Measurements from ENCODE around the gene FASTKD3. TPM values are rescaled to one million over a fixed set of nuclear protein-coding genes. Genes with fewer than 3 reads are reported as not detected.

FASTKD3 gene
- total RNA-seq, 1 experiment from 2014 or later: 16.4 TPM

GRCh38 chr5:7888901-7889300, 20.1 kb upstream of the FASTKD3 start:
- H3K4me3 ChIP-seq (ENCODE audit: insufficient read depth, low read depth, low read length): no peak overlapping the region
- peaks cover 31% of the 10 kb centered on the region for H3K36me3 ChIP-seq (replicated peaks; ENCODE audit: control insufficient read depth, insufficient read depth, low read length)
- DNase-seq: no peak
- H3K27me3 ChIP-seq (ENCODE audit: control insufficient read depth, insufficient read depth, low read length): no peaks in the 10 kb centered on the region

DNA sequence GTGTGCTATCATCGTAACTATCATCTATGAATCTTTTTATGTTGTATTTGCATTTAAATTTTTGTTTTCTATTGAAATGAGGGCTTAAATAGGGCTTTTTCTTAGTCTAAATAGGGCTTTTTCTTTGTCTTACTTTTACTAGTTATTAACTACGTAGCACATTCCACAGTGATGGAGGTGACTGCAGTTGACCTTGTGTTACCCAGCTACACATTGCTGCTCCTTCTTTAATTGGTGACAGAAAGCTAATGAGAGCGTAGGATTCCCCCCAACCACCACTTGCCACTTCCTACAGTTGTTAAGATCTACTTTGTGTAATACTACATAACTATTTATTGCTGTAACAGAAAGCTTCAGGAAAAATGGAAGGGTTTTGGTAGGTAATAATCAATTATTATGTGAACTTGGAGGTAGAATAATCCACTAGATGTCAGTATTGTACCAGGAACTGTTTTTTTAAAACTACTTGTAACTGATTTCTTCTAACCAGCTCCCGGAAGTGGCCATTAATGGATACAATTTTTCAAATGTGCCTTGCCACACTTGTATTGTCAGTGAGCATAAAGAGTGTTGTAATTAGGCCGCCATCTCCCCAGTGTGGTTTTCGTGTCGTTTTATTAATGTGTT, 18.1 kb upstream of the FASTKD3 start:
- H3K36me3 ChIP-seq (replicated peaks; ENCODE audit: control insufficient read depth, insufficient read depth, low read length): peaks cover 33% of the 10 kb centered on the region
- peak; percentile 21 for DNase-seq
- no peaks in the 10 kb centered on the region for H3K27me3 ChIP-seq (ENCODE audit: control insufficient read depth, insufficient read depth, low read length)
- no peak overlapping the region for H3K4me3 ChIP-seq (ENCODE audit: insufficient read depth, low read depth, low read length)

GRCh38 chr5:7884491-7885267, 15.8 kb upstream of the FASTKD3 start:
- peaks cover 32% of the 10 kb centered on the region for H3K36me3 ChIP-seq (replicated peaks; ENCODE audit: control insufficient read depth, insufficient read depth, low read length)
- H3K27me3 ChIP-seq (ENCODE audit: control insufficient read depth, insufficient read depth, low read length): no peaks in the 10 kb centered on the region
- no peak for DNase-seq
- no peak overlapping the region for H3K4me3 ChIP-seq (ENCODE audit: insufficient read depth, low read depth, low read length)

- DNase-seq: no peak
- Histone ChIP-seq H3K36me3 (replicated peaks; ENCODE audit: control insufficient read depth, insufficient read depth, low read length) (peaks cover 27% of the 10 kb centered on the region), H3K27me3 (ENCODE audit: control insufficient read depth, insufficient read depth, low read length) (no peaks in the 10 kb centered on the region), H3K4me3 (ENCODE audit: insufficient read depth, low read depth, low read length) (no peak overlapping the region)
These were observed 14.1 kb upstream of the FASTKD3 start for GRCh38 chr5:7882926-7883325.

GRCh38 chr5:7881816-7882215, 13.0 kb upstream of the FASTKD3 start:
- DNase-seq: no peak
- Histone ChIP-seq H3K36me3 (replicated peaks; ENCODE audit: control insufficient read depth, insufficient read depth, low read length) (peaks cover 32% of the 10 kb centered on the region), H3K4me3 (ENCODE audit: insufficient read depth, low read depth, low read length) (no peak overlapping the region), H3K27me3 (ENCODE audit: control insufficient read depth, insufficient read depth, low read length) (no peaks in the 10 kb centered on the region)

DNA sequence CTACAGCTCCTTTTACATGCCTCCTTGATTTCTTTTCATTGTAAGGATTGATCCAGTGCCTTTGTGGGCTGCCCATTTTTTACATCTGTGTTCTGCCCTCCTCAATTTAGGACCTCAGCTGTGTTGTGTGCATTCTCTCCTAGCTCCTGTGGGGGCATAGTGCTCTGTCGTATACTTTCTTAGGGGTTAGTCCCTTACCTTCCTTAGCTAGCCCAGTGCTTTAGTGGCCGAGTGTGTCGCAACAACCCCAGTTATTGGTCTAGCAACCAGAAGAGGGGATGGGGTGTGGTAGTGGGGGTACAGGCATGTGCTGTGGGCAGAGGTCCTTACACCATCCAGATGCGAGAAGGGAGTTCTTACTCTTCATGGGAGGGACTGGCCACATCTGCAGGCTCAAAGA, 12.3 kb upstream of the FASTKD3 start:
- DNase-seq: peak; percentile 14
- H3K36me3 ChIP-seq (replicated peaks; ENCODE audit: control insufficient read depth, insufficient read depth, low read length): peaks cover 31% of the 10 kb centered on the region
- no peak overlapping the region for H3K4me3 ChIP-seq (ENCODE audit: insufficient read depth, low read depth, low read length)
- H3K27me3 ChIP-seq (ENCODE audit: control insufficient read depth, insufficient read depth, low read length): no peaks in the 10 kb centered on the region

DNA sequence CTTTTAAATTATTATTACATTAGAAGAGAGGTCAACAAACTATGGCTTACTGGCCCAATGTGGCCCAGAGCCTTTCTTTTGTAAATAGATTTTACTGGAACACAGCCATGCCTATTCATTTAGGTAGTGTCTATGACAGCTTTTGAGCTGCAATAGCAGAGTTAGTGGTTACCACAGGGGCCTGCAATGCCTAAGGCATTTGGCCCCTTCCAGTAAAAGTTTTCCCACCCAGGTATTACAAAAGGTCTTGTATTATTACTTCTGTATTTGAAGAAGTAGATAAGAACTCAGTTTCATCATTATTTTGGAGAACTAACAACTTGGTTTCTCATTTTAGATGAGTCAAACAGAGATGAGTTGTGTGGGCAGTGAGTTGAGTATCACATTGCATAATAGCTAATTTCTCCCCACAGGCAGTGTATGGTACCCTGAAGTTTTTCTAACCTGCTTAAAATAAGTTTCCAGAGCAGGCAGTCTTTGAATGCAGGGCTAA, 9.6 kb upstream of the FASTKD3 start:
- no peaks in the 10 kb centered on the region for H3K27me3 ChIP-seq (ENCODE audit: control insufficient read depth, insufficient read depth, low read length)
- peaks cover 26% of the 10 kb centered on the region for H3K36me3 ChIP-seq (replicated peaks; ENCODE audit: control insufficient read depth, insufficient read depth, low read length)
- no peak overlapping the region for H3K4me3 ChIP-seq (ENCODE audit: insufficient read depth, low read depth, low read length)
- no peak for DNase-seq

GRCh38 chr5:7877851-7878250, 9.0 kb upstream of the FASTKD3 start:
- Histone ChIP-seq H3K4me3 (ENCODE audit: insufficient read depth, low read depth, low read length) (no peak overlapping the region), H3K27me3 (ENCODE audit: control insufficient read depth, insufficient read depth, low read length) (no peaks in the 10 kb centered on the region), H3K36me3 (replicated peaks; ENCODE audit: control insufficient read depth, insufficient read depth, low read length) (peaks cover 22% of the 10 kb centered on the region)
- DNase-seq: no peak

DNA sequence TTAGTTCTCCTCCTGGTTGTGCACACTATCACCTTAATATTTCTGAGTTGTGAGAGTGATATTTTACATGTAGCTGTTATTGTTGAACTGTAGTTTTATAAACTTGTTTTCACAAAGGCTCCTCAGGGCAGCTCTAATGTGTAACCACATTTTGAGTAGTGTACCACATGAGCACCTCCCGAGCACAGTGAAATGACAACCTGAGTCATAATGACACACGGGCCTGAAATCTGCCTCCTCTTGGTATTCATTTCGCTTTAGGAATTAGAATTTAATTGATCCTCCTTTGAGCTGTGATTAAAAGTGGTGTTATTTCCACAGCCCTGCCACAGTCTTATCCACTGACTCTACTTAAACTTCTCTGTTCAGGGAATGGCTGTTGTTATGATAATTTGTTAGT, 8.0 kb upstream of the FASTKD3 start:
- Histone ChIP-seq H3K27me3 (ENCODE audit: control insufficient read depth, insufficient read depth, low read length) (no peaks in the 10 kb centered on the region), H3K36me3 (replicated peaks; ENCODE audit: control insufficient read depth, insufficient read depth, low read length) (peaks cover 16% of the 10 kb centered on the region), H3K4me3 (ENCODE audit: insufficient read depth, low read depth, low read length) (no peak overlapping the region)
- DNase-seq: no peak

DNA sequence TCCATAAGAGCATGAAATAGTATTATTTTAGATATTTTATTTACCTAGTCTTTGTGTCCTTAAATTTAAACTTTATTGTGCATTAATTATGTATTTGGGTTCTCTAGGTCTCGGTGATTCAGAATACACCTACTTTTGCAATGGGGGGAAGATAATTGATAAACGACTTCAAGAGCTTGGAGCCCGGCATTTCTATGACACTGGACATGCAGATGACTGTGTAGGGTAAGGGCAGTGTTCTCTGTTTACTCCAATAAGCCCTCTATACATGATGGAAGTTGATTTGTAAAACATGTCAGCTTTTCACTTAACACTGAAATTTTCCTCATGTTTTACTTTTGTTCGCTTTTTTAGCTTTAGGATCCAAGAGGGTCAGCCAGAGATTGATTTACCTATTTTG, 6.3 kb upstream of the FASTKD3 start:
- H3K27me3 ChIP-seq (ENCODE audit: control insufficient read depth, insufficient read depth, low read length): no peaks in the 10 kb centered on the region
- no peak for DNase-seq
- H3K36me3 ChIP-seq (replicated peaks; ENCODE audit: control insufficient read depth, insufficient read depth, low read length): peaks cover 15% of the 10 kb centered on the region
- no peak overlapping the region for H3K4me3 ChIP-seq (ENCODE audit: insufficient read depth, low read depth, low read length)

GRCh38 chr5:7874639-7875038, 5.8 kb upstream of the FASTKD3 start:
- Histone ChIP-seq H3K36me3 (replicated peaks; ENCODE audit: control insufficient read depth, insufficient read depth, low read length) (peaks cover 15% of the 10 kb centered on the region), H3K27me3 (ENCODE audit: control insufficient read depth, insufficient read depth, low read length) (no peaks in the 10 kb centered on the region)

GRCh38 chr5:7873216-7873615, 4.4 kb upstream of the FASTKD3 start:
- Histone ChIP-seq H3K36me3 (replicated peaks; ENCODE audit: control insufficient read depth, insufficient read depth, low read length) (peaks cover 13% of the 10 kb centered on the region), H3K27me3 (ENCODE audit: control insufficient read depth, insufficient read depth, low read length) (no peaks in the 10 kb centered on the region), H3K4me3 (ENCODE audit: insufficient read depth, low read depth, low read length) (no peak overlapping the region)
- no peak for DNase-seq

More at GRCh38 chr5:7874639-7875038, 5.8 kb upstream of the FASTKD3 start:
- no peak overlapping the region for H3K4me3 ChIP-seq (ENCODE audit: insufficient read depth, low read depth, low read length)
- no peak for DNase-seq

GRCh38 chr5:7872517-7873130, 3.8 kb upstream of the FASTKD3 start:
- DNase-seq: no peak
- Histone ChIP-seq H3K4me3 (ENCODE audit: insufficient read depth, low read depth, low read length) (no peak overlapping the region), H3K27me3 (ENCODE audit: control insufficient read depth, insufficient read depth, low read length) (no peaks in the 10 kb centered on the region), H3K36me3 (replicated peaks; ENCODE audit: control insufficient read depth, insufficient read depth, low read length) (peaks cover 9% of the 10 kb centered on the region)

- peaks cover 6% of the 10 kb centered on the region for H3K36me3 ChIP-seq (replicated peaks; ENCODE audit: control insufficient read depth, insufficient read depth, low read length)
- no peak overlapping the region for H3K4me3 ChIP-seq (ENCODE audit: insufficient read depth, low read depth, low read length)
- DNase-seq: no peak
- no peaks in the 10 kb centered on the region for H3K27me3 ChIP-seq (ENCODE audit: control insufficient read depth, insufficient read depth, low read length)
These were observed 2.8 kb upstream of the FASTKD3 start for GRCh38 chr5:7871653-7872052.

Measured in H7 (cell line).